22Rv1 (cell line): ENCODE data around the gene PF4V1.

Source experiments
- H3K27ac ChIP-seq: fragments of 450-650 bp; 2 replicates; pipeline ENCODE4 v1.5.1; 2017
- ZFX ChIP-seq: fragments of 450-650 bp; IDR thresholded peaks from 2 replicates; pipeline ENCODE4 v1.6.1; 2017; ENCODE audit warnings: antibody characterized with exemption, borderline replicate concordance
- TF ChIP-seq, protein P1 (sequence below): fragments of 450-650 bp; IDR thresholded peaks from 2 replicates; pipeline ENCODE4 v1.5.1; 2017; ENCODE audit warnings: mild to moderate bottlenecking

Gene PF4V1

DNA sequence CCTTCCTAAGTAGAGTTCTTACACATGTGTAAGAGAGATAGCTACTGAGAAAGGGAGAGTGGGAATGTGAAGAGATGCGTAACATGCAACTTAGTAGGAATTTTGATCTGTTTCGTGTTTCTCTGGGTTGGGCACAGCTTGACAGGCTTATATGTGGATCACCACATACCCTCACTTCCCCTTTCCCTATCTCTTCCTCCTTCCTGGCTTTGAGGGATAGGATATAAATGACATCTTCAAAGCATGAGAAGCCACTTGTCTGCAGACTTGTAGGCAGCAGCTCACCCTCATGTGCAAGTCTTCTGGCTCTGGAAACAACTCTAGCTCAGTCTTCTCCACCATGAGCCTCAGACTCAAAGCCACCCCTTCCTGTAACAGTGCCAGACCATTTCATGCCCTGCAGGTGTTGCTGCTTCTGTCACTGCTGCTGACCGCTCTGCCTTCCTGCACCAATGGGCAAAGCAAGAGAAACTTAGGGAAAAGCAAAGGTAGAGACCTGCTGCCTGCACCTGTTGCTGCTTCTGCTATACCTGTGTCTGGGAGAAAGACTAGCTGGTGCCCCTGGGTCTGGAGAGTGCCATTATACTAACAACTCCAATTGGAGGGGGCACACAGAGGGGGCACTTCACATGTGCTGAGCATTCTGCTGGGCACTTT is 5.4 kb upstream of the PF4V1 start:
- H3K27ac ChIP-seq, result no peak overlapping the region
- TF ChIP-seq, protein P1, sequence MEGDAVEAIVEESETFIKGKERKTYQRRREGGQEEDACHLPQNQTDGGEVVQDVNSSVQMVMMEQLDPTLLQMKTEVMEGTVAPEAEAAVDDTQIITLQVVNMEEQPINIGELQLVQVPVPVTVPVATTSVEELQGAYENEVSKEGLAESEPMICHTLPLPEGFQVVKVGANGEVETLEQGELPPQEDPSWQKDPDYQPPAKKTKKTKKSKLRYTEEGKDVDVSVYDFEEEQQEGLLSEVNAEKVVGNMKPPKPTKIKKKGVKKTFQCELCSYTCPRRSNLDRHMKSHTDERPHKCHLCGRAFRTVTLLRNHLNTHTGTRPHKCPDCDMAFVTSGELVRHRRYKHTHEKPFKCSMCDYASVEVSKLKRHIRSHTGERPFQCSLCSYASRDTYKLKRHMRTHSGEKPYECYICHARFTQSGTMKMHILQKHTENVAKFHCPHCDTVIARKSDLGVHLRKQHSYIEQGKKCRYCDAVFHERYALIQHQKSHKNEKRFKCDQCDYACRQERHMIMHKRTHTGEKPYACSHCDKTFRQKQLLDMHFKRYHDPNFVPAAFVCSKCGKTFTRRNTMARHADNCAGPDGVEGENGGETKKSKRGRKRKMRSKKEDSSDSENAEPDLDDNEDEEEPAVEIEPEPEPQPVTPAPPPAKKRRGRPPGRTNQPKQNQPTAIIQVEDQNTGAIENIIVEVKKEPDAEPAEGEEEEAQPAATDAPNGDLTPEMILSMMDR, result no peak
- TF ChIP-seq ZFX, result no peak

DNA sequence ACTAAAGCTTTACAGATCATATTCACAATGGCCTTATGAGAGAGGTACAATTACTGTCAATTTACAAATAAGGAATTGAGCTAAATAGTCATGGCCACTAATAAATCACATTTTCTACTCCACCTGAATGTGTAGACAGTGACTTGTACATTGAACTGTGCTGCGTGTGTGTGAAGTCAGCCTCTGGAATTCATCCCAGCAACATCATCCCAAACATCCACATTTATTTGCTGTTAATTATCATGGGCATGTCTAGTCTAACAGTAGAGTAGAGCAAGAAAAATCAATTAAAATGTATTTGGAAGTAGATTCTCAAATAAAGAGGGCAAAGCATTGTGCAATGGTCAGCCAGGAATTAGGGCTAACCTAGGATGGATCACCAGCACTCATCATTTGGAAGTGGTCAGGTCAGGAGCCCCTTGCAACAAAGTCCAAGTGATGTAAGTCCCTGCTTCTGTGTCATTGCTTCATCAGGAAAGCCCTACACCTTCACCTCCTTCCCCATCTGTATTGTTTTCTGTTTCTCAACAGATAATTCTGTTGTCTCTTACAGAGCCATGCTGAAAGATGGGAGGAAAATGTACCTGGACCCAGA is 4.8 kb upstream of the PF4V1 start:
- TF ChIP-seq ZFX, result no peak
- TF ChIP-seq, protein P1, result no peak
- H3K27ac ChIP-seq, result no peak overlapping the region

DNA sequence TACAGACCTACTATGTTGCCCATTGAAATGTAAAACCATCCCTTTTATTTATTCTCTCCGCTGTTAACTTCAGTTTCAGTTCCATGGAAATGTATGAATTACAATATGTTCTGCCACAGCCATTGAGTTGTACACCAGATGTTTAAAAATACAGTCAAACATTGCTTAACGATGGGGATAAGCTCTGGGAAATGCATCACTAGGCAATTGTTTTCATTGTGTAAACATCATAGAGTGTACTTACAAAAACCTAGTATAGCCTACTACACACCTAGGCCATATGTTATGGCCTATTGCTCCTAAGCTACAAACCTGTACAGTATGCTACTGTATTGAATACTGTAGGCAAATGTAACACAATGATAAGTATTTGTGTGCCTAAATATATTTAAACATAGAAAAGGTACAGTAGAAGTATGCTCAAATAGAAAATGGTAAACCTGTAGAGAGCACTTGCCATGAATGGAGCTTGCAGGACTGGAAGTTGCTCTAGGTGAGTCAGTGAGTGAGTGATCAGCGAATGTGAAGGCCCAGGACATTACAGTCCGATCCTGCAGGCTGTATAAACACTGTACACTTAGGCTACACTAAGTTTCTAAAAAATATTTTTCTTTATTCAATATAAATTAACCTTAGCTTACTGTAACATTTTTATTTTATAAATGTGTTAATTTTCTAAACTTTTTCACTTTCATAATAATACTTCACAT is 2.7 kb upstream of the PF4V1 start:
- H3K27ac ChIP-seq, result no peak overlapping the region
- no peak for TF ChIP-seq ZFX
- TF ChIP-seq, protein P1, result no peak

DNA sequence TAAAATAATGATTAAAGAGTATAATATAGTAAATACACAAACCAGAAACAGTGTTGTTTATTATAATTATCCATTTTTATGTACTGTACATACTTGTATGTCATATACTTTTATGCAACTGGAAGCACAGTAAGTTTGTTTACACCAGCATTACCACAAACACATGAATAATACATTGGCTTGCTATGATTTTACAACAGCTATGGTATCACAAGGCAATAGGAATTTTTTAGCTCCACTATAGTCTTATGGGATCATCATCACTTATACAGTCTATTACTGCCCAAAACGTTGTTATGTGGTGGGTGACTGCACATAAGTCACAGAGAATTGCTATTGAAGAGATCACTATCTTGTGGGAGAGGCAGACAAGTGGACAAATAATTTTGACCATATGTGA is 1.8 kb upstream of the PF4V1 start:
- no peak for TF ChIP-seq ZFX
- TF ChIP-seq, protein P1, result no peak
- H3K27ac ChIP-seq, result no peak overlapping the region

DNA sequence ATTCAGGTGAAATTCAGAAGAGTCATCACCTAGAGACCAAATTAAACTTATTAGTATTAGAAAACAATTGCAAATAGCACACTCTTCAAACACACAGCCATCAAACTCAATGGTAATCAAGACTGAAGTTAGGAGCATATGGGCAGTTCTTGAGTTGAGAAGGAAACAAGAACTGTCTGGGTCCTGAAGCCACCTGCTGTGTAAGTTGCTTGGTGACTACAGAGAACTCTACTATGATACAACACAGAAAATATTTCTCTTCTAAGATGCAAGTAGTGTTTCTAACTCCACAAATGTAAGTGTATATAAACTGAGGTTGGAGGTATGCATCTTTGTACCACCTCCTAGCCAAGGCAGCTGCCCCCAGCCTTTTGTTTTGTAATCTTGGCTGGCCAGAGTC is 325 bp upstream of the PF4V1 start:
- TF ChIP-seq ZFX, result no peak
- TF ChIP-seq, protein P1, result no peak
- H3K27ac ChIP-seq, result no peak overlapping the region

DNA sequence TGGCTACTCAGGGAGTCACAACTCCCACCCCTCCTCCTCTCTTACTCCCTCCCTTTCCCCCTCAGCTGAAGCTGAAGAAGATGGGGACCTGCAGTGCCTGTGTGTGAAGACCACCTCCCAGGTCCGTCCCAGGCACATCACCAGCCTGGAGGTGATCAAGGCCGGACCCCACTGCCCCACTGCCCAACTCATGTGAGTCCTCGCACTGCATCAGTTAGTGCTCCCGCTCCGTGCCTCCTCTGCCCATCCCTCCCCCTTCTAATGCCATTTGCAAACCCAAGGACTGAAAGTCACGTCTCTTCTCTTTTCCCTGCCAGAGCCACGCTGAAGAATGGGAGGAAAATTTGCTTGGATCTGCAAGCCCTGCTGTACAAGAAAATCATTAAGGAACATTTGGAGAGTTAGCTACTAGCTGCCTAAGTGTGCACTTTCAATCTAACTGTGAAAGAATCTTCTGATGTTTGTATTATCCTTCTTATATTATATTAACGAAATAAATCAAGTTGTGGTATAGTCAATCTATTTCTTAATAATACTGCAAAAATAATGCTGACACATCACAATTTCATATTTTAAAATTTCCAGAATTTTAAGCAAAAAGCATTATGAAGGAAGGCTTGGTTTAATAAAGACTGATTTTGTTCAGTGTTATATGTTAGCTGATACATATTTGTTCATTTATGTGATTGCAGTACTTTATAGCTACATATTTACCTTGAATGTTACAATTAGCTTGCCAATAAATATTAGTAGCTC is 800 bp downstream of the PF4V1 start:
- no peak overlapping the region for H3K27ac ChIP-seq
- TF ChIP-seq ZFX, result no peak
- TF ChIP-seq, protein P1, result no peak
